ENCODE data around the gene PTPN1.

PTPN1 gene

GRCh38 chr20:50588034-50588736, 78.0 kb downstream of the PTPN1 start:
- peak; percentile 100 for TF ChIP-seq CTCF (IDR thresholded peaks at IDR 0.05; ENCODE audit: low read depth, low read length)
- peaks cover 5% of the 10 kb centered on the region; the same call in 1 of the 2 replicates for H3K4me1 ChIP-seq
- H3K27me3 ChIP-seq: no peaks in the 10 kb centered on the region
- H3K4me3 ChIP-seq (ENCODE audit: low read depth, low read length): no peak overlapping the region
- DNase-seq: peak; percentile 84
- H3K9me3 ChIP-seq: no peaks in the 10 kb centered on the region
- H3K36me3 ChIP-seq: peaks cover 13% of the 10 kb centered on the region

- DNase-seq: no peak
- Histone ChIP-seq H3K4me1 (peaks cover 5% of the 10 kb centered on the region; the same call in 1 of the 2 replicates), H3K27me3 (no peaks in the 10 kb centered on the region), H3K4me3 (ENCODE audit: low read depth, low read length) (no peak overlapping the region), H3K9me3 (no peaks in the 10 kb centered on the region), H3K36me3 (0 out of 2 replicates have a peak, but pooled peaks cover 3% of the 10 kb centered on the region)
- no peak for TF ChIP-seq CTCF (IDR thresholded peaks at IDR 0.05; ENCODE audit: low read depth, low read length)
Measured at GRCh38 chr20:50589548-50590347, 79.6 kb downstream of the PTPN1 start.

GRCh38 chr20:50590348-50590664, 80.1 kb downstream of the PTPN1 start:
- Histone ChIP-seq H3K4me1 (peaks cover 5% of the 10 kb centered on the region; the same call in 1 of the 2 replicates), H3K4me3 (ENCODE audit: low read depth, low read length) (no peak overlapping the region), H3K9me3 (no peaks in the 10 kb centered on the region), H3K27me3 (no peaks in the 10 kb centered on the region), H3K36me3 (0 out of 2 replicates have a peak, but pooled peaks cover 3% of the 10 kb centered on the region)
- no peak for DNase-seq
- no peak for TF ChIP-seq CTCF (IDR thresholded peaks at IDR 0.05; ENCODE audit: low read depth, low read length)

GRCh38 chr20:50591233-50591852, 81.2 kb downstream of the PTPN1 start:
- H3K4me1 ChIP-seq: peaks cover 5% of the 10 kb centered on the region; the same call in 1 of the 2 replicates

DNA sequence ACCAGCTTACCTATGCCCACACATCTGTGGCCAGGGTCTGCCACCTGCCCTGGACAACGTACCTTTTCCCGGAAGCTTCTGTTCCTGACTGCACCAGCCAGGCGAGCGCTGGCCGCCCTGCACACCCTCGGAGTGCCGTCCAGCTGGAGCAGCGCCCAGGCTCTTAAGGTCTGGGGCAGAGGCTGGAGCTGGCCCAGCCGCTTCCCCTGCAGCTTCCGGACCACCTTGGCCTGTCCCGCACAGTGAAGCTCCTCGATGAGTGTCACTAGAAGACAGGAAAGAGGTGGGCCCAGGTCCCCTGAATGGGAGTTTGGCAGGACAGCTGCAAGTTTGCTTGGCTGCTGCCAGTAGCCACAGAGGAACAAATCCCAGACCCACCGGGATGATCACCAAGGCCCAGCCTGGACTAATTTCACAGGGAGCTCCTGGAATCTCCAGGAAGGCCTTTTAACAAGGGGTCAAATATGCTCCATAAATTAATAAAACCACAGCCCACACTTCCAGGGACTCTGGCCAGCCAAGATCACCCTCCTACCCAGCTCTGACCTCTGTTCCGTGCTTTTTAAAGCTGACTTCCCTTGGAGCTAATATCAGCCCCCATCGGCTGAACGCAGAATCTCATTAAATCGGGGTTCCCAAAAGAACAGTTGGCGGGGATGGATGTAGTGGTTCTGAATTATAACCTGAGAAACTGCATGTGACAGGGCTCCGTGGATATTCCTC, 82.3 kb downstream of the PTPN1 start:
- DNase-seq: peak; percentile 40
- H3K27me3 ChIP-seq: no peaks in the 10 kb centered on the region
- peaks cover 5% of the 10 kb centered on the region; the same call in 1 of the 2 replicates for H3K4me1 ChIP-seq
- H3K4me3 ChIP-seq (ENCODE audit: low read depth, low read length): no peak overlapping the region
- no peaks in the 10 kb centered on the region for H3K9me3 ChIP-seq
- 0 out of 2 replicates have a peak, but pooled peaks cover 3% of the 10 kb centered on the region for H3K36me3 ChIP-seq
- TF ChIP-seq CTCF (IDR thresholded peaks at IDR 0.05; ENCODE audit: low read depth, low read length): no peak

More at GRCh38 chr20:50591233-50591852, 81.2 kb downstream of the PTPN1 start:
- H3K36me3 ChIP-seq: 0 out of 2 replicates have a peak, but pooled peaks cover 3% of the 10 kb centered on the region
- no peak for TF ChIP-seq CTCF (IDR thresholded peaks at IDR 0.05; ENCODE audit: low read depth, low read length)
- H3K27me3 ChIP-seq: no peaks in the 10 kb centered on the region
- no peak overlapping the region for H3K4me3 ChIP-seq (ENCODE audit: low read depth, low read length)
- no peak for DNase-seq
- H3K9me3 ChIP-seq: no peaks in the 10 kb centered on the region
